Measurements from ENCODE around the gene ELAVL3. TPM values are rescaled to one million over a fixed set of nuclear protein-coding genes. Genes with fewer than 3 reads are reported as not detected.

ELAVL3 gene
- total and polyA plus RNA-seq, 2 of the 4 experiments (the other 2 are of a cell fraction), result not detected

DNA sequence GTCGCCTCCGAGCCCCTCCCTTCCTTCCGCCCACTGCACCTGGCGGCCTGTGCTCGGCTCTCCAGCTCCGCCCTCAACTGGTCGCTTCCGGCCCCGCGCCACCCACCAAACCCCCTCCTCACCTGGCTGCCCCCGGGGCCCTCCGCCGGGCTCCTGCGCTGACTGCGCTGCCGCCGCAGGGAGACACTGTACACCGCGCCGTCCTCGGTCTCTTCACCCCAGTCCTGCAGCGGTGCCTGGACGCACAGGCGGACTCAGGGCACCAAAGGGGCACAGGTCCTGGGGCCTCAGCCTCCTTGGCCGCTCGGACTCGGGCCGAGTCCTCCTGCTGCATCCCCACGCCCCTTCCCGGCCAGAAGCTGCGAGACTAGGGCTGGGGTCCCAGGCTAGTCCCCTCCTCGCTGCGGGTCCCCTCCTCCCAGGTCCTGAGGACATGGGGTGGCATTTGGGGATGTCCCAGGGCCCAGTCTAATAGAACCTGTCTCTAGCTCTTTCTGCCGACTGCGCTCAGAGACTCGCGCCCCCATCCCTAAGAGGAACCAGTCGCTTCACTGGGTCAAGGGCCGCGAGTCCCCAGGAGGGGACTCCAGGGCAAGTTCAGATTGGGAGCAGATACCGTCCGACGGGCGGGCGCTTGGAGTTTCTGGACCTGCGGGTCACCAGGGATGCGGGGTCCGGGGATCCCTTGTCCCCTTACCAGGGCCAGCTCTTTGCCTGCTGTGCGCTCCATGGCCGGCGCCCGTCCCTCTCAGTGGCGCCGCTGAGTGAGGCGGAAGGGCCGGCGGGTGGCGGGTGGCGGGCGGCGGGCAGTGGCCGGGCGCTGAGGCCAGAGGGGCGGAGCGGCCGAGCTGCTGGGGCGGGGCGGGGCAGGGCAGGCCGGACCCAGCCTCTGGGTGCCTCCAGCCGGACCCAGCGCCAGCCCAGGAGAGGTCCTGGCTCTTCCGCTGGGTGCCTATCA is 62.0 kb downstream of the ELAVL3 start, which contains the start of gene RGL3 (continued):
- TF ChIP-seq, protein P1, sequence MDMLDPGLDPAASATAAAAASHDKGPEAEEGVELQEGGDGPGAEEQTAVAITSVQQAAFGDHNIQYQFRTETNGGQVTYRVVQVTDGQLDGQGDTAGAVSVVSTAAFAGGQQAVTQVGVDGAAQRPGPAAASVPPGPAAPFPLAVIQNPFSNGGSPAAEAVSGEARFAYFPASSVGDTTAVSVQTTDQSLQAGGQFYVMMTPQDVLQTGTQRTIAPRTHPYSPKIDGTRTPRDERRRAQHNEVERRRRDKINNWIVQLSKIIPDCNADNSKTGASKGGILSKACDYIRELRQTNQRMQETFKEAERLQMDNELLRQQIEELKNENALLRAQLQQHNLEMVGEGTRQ (IDR thresholded peaks at IDR 0.05; ENCODE audit: low read depth, low read length), result no peak

DNA sequence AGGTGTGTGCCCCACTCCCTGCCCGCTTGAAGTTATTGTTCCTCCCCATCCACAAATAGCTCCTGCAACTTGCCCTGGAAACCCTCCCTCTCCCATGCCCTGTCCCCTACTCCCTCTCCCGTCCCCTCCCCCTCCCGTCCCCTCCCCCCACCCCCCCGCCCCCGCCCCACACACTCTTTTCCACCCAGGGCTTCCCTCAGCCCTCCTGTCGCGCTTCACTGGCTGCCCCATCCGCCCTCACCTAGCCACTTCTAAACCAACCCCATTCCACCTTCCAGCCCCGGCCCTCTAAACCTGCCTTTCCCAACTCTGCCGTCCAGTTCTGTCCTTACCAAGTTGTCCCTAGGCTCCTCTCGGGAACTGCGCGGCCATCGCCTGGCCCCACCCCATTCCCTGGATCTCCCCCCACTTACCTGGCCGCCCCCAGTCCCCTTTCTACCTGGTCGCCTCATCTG is 62.7 kb downstream of the ELAVL3 start:
- Histone ChIP-seq H3K18ac (ENCODE audit: low read depth, low read length) (no peak overlapping the region), H3K9me3 (ENCODE audit: control insufficient read depth, insufficient read depth, low read length) (no peaks in the 10 kb centered on the region), H3K14ac (replicated peaks; ENCODE audit: low read depth, low read length) (no peak overlapping the region), H3K9ac (ENCODE audit: low read depth, low read length) (no peak overlapping the region), H3K4me3 (ENCODE audit: insufficient read depth, low read depth, low read length) (peak overlapping the region; percentile 34; the same call in 1 of the 2 replicates), H3K56ac (ENCODE audit: extremely low read depth, insufficient read depth, low read length) (no peak overlapping the region), H4K20me1 (ENCODE audit: insufficient read depth, low read length) (no peaks in the 10 kb centered on the region), H3K27me3 (ENCODE audit: control insufficient read depth, insufficient read depth, low read length) (peaks cover 33% of the 10 kb centered on the region), H4K5ac (ENCODE audit: low read depth, low read length) (no peak overlapping the region), H2AK5ac (ENCODE audit: low read depth, low read length) (no peak overlapping the region), H3K23ac (ENCODE audit: low read depth, low read length) (no peak overlapping the region), H2AFZ (replicated peaks; ENCODE audit: low read length, poor library complexity) (no peak overlapping the region), H3K4ac (ENCODE audit: low read depth, low read length) (no peak overlapping the region), H3K27ac (ENCODE audit: insufficient read depth, low read length) (no peak overlapping the region), H4K91ac (ENCODE audit: insufficient read depth, low read depth, low read length) (no peak overlapping the region), H4K8ac (ENCODE audit: low read depth in 2 of 2, low read length in 2 of 2) (no peak overlapping the region), H3K4me1 (ENCODE audit: control insufficient read depth, insufficient read depth, low read length) (peaks cover 2% of the 10 kb centered on the region; the same call in 1 of the 2 replicates), H2BK120ac (ENCODE audit: low read depth, low read length) (no peak overlapping the region), H2BK15ac (ENCODE audit: low read depth, low read length) (no peak overlapping the region), H3K9me1 (ENCODE audit: insufficient read depth, low read length) (no peaks in the 10 kb centered on the region), H2BK20ac (ENCODE audit: low read depth, low read length) (no peak overlapping the region), H3K4me2 (ENCODE audit: low read depth, low read length) (0 out of 2 replicates have a peak overlapping the region, but pooled peaks have one; percentile 36), H3K79me1 (ENCODE audit: low read depth in 1 of 2, low read length in 2 of 2) (no peaks in the 10 kb centered on the region), H2BK5ac (ENCODE audit: low read depth, low read length, poor library complexity, severe bottlenecking) (no peak overlapping the region), H2AK9ac (replicated peaks; ENCODE audit: low read depth, low read length, poor library complexity) (no peak overlapping the region), H3K36me3 (ENCODE audit: control insufficient read depth, insufficient read depth, low read length) (no peaks in the 10 kb centered on the region)
- CTCF ChIA-PET, result interaction anchor here (0.8 kb wide), 1 partner anchor 35 kb away, joined by 3 read pairs; no protein-coding TSS in a partner anchor
- dilution Hi-C loops (cut with HindIII; ENCODE audit: low sequenced_read_pairs, unreplicated experiment), result no loop called here
- POLR2A ChIA-PET (ENCODE audit: unreplicated experiment), result no interaction called here
- TF ChIP-seq CEBPB (IDR thresholded peaks at IDR 0.05; ENCODE audit: low read depth, low read length) (no peak), MAFK (IDR thresholded peaks at IDR 0.05; ENCODE audit: low read depth, low read length) (no peak), RAD21 (IDR thresholded peaks at IDR 0.05; ENCODE audit: low read length) (no peak)
- TF ChIP-seq, protein P2, sequence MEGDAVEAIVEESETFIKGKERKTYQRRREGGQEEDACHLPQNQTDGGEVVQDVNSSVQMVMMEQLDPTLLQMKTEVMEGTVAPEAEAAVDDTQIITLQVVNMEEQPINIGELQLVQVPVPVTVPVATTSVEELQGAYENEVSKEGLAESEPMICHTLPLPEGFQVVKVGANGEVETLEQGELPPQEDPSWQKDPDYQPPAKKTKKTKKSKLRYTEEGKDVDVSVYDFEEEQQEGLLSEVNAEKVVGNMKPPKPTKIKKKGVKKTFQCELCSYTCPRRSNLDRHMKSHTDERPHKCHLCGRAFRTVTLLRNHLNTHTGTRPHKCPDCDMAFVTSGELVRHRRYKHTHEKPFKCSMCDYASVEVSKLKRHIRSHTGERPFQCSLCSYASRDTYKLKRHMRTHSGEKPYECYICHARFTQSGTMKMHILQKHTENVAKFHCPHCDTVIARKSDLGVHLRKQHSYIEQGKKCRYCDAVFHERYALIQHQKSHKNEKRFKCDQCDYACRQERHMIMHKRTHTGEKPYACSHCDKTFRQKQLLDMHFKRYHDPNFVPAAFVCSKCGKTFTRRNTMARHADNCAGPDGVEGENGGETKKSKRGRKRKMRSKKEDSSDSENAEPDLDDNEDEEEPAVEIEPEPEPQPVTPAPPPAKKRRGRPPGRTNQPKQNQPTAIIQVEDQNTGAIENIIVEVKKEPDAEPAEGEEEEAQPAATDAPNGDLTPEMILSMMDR (conservative IDR thresholded peaks at IDR 0.05; ENCODE audit: low read depth, low read length), result no peak
- in situ Hi-C loops (cut with MboI; ENCODE audit: low sequenced_read_pairs), result no loop called here
- BruUV-seq (replicated peaks), result no TSS peak
- intact Hi-C loops (cut with micrococcal nuclease), result no loop called here
- ATAC-seq (ENCODE audit: low read depth), result no peak
- DNase-seq, result no peak
- WGBS, 2 experiments (ENCODE audit: extremely low coverage in 2 of 2, insufficient read length in 1 of 2), result 0% methylated on average over 3 of the region's 16 CpGs; no CpG with 5 or more reads in 1 of the 2 experiments
